Upper lobe of left lung (tissue), 4 donors: ENCODE results near the gene CTNNBL1.

Experiments used
- CTCF ChIP-seq, 6 experiments: fragments of 450-650 bp in 4 of 6; fragments of 200-600 bp in 2 of 6; sonication (generic) in 2 of 6; IDR thresholded peaks; one replicate each; pipeline ENCODE4 v1.5.1; 2016 to 2019; ENCODE audit warnings: antibody characterized with exemption in 6 of 6
- EP300 ChIP-seq, 4 donors: sonication (generic); formaldehyde crosslinking; IDR thresholded peaks; one replicate each; pipeline ENCODE4 v1.5.1; 2017; ENCODE audit warnings: antibody characterized with exemption in 4 of 4, control low read depth in 2 of 4
- POLR2A ChIP-seq, 4 donors: fragments of 450-650 bp; IDR thresholded peaks; one replicate each; pipeline ENCODE4 v1.5.1; 2016 to 2017; ENCODE audit warnings: antibody characterized with exemption in 4 of 4, mild to moderate bottlenecking in 2 of 4
- POLR2AphosphoS5 ChIP-seq, 2 donors: sonication (generic); formaldehyde crosslinking; IDR thresholded peaks; one replicate each; pipeline ENCODE4 v1.5.1; 2017; ENCODE audit warnings: antibody characterized with exemption in 2 of 2

GRCh38 chr20:37736132-37736531 lies 42.3 kb downstream of the CTNNBL1 start:
- TF ChIP-seq CTCF (IDR thresholded peaks at IDR 0.05) (no peak), POLR2A (IDR thresholded peaks at IDR 0.05) (no peak), POLR2AphosphoS5 (IDR thresholded peaks at IDR 0.05) (no peak), EP300 (IDR thresholded peaks at IDR 0.05) (no peak)
